HEK293T (cell line): ENCODE measurements around the gene LMF1.

ENCODE experiments used
- CTCF ChIA-PET: fragments of 350-600 bp; formaldehyde crosslinking; extraction: SDS; loops from one replicate; lab custom pipeline; 2021; ENCODE audit warnings: antibody characterized with exemption, inconsistent platforms; lab: Yijun Ruan, JAX
- POLR2A ChIA-PET: fragments of 350-600 bp; formaldehyde crosslinking; extraction: SDS; loops from one replicate; lab custom pipeline; 2020; ENCODE audit warnings: antibody characterized with exemption, inconsistent platforms; lab: Yijun Ruan, JAX
- DNase-seq: peaks from one replicate; pipeline ENCODE4 v3.0.0; 2012; ENCODE audit warnings: mixed read lengths; ENCODE audit errors: extremely low spot score
- ARNT ChIP-seq: fragments of 450-650 bp; IDR thresholded peaks from 2 replicates; pipeline ENCODE4 v1.6.1; 2017; ENCODE audit warnings: mild to moderate bottlenecking
- BHLHE40 ChIP-seq: fragments of 450-650 bp; IDR thresholded peaks from 2 replicates; pipeline ENCODE4 v1.6.1; 2016; ENCODE audit warnings: mild to moderate bottlenecking, moderate library complexity, borderline replicate concordance
- CTBP1 ChIP-seq: fragments of 450-650 bp; IDR thresholded peaks from 2 replicates; pipeline ENCODE4 v1.6.1; 2016; ENCODE audit warnings: borderline replicate concordance
- ELF4 ChIP-seq: fragments of 450-650 bp; IDR thresholded peaks from 2 replicates; pipeline ENCODE4 v1.6.1; 2017; ENCODE audit warnings: antibody characterized with exemption
- FOXA1 ChIP-seq: fragments of 450-650 bp; IDR thresholded peaks from 2 replicates; pipeline ENCODE4 v1.6.1; 2016; ENCODE audit warnings: mild to moderate bottlenecking
- FOXK2 ChIP-seq: fragments of 450-650 bp; IDR thresholded peaks from 2 replicates; pipeline ENCODE4 v1.6.1; 2016; ENCODE audit warnings: mild to moderate bottlenecking
- FOXM1 ChIP-seq: fragments of 450-650 bp; IDR thresholded peaks from 2 replicates; pipeline ENCODE4 v1.6.1; 2017; ENCODE audit warnings: mild to moderate bottlenecking, borderline replicate concordance
- HDGF ChIP-seq: fragments of 450-650 bp; IDR thresholded peaks from 2 replicates; pipeline ENCODE4 v1.6.1; 2017; ENCODE audit warnings: antibody characterized with exemption, borderline replicate concordance
- L3MBTL2 ChIP-seq: fragments of 450-650 bp; conservative IDR thresholded peaks from 2 replicates; pipeline ENCODE4 v1.6.1; 2016; ENCODE audit warnings: mild to moderate bottlenecking
- LEF1 ChIP-seq: fragments of 450-650 bp; IDR thresholded peaks from 2 replicates; pipeline ENCODE4 v1.6.1; 2017; ENCODE audit warnings: mild to moderate bottlenecking, borderline replicate concordance
- NFRKB ChIP-seq: fragments of 450-650 bp; IDR thresholded peaks from 2 replicates; pipeline ENCODE4 v1.6.1; 2016; ENCODE audit warnings: mild to moderate bottlenecking, moderate library complexity
- PKNOX1 ChIP-seq: fragments of 450-650 bp; IDR thresholded peaks from 2 replicates; pipeline ENCODE4 v1.6.1; 2016
- SP1 ChIP-seq: fragments of 450-650 bp; IDR thresholded peaks from 2 replicates; pipeline ENCODE4 v1.6.1; 2017
- SUZ12 ChIP-seq: fragments of 450-650 bp; IDR thresholded peaks from 2 replicates; pipeline ENCODE4 v1.6.1; 2016; ENCODE audit warnings: mild to moderate bottlenecking
- TARDBP ChIP-seq: fragments of 450-650 bp; IDR thresholded peaks from 2 replicates; pipeline ENCODE4 v1.6.1; 2016
- ZNF384 ChIP-seq: fragments of 450-650 bp; IDR thresholded peaks from 2 replicates; pipeline ENCODE4 v1.6.1; 2016

LMF1 gene

GRCh38 chr16:875182-876040 lies 95.4 kb downstream of the LMF1 start:
- POLR2A ChIA-PET = no interaction called here
- CTCF ChIA-PET = no interaction called here
- DNase-seq = no peak
- TF ChIP-seq SP1 (no peak), NFRKB (no peak)

GRCh38 chr16:874366-875181 lies 96.2 kb downstream of the LMF1 start:
- ChIA-PET POLR2A (no interaction called here), CTCF (no interaction called here)

GRCh38 chr16:873889-874288 lies 96.9 kb downstream of the LMF1 start:
- DNase-seq = no peak
- ChIA-PET CTCF (no interaction called here), POLR2A (no interaction called here)
- TF ChIP-seq BHLHE40 = no peak
- TF ChIP-seq L3MBTL2 = no peak
- no peak for TF ChIP-seq PKNOX1
- no peak for TF ChIP-seq TARDBP

More at GRCh38 chr16:874366-875181, 96.2 kb downstream of the LMF1 start:
- TF ChIP-seq TARDBP = no peak
- no peak for TF ChIP-seq FOXM1
- no peak for TF ChIP-seq FOXA1
- no peak for TF ChIP-seq SUZ12
- TF ChIP-seq CTBP1 = no peak
- no peak for TF ChIP-seq BHLHE40
- no peak for TF ChIP-seq NFRKB
- no peak for TF ChIP-seq ZNF384
- TF ChIP-seq ELF4 = no peak
- no peak for TF ChIP-seq FOXK2
- no peak for TF ChIP-seq HDGF
- no peak for TF ChIP-seq L3MBTL2
- no peak for TF ChIP-seq PKNOX1
- no peak for TF ChIP-seq ARNT
- TF ChIP-seq SP1 = no peak
- no peak for TF ChIP-seq LEF1
- no peak for DNase-seq

- no peak for DNase-seq
- ChIA-PET CTCF (no interaction called here), POLR2A (no interaction called here)
- TF ChIP-seq ELF4 = no peak
- no peak for TF ChIP-seq PKNOX1
- no peak for TF ChIP-seq L3MBTL2
- no peak for TF ChIP-seq BHLHE40
- TF ChIP-seq FOXM1 = no peak
- TF ChIP-seq ARNT = no peak
- no peak for TF ChIP-seq CTBP1
- no peak for TF ChIP-seq ZNF384
- no peak for TF ChIP-seq LEF1
- no peak for TF ChIP-seq SP1
- TF ChIP-seq TARDBP = no peak
- no peak for TF ChIP-seq NFRKB
- TF ChIP-seq FOXA1 = no peak
- TF ChIP-seq FOXK2 = no peak
- no peak for TF ChIP-seq SUZ12
- TF ChIP-seq HDGF = no peak
Observed at GRCh38 chr16:873243-873661, 97.5 kb downstream of the LMF1 start.

GRCh38 chr16:872436-873242 lies 98.1 kb downstream of the LMF1 start:
- TF ChIP-seq CTBP1 (no peak), LEF1 (no peak)
- POLR2A ChIA-PET = no interaction called here
- DNase-seq = no peak
- CTCF ChIA-PET = no interaction called here
